Measurements from ENCODE around the gene TNFRSF8. TPM values are rescaled to one million over a fixed set of nuclear protein-coding genes. Genes with fewer than 3 reads are reported as not detected.
A peak's percentile ranks its signal among the peaks of the same experiment; 100 is the strongest.

Gene TNFRSF8
- not detected in 2 replicates for total RNA-seq

- Histone ChIP-seq H3K27me3 (ENCODE audit: control insufficient read depth, insufficient read depth, low read length) (peaks cover 23% of the 10 kb centered on the region), H3K36me3 (ENCODE audit: control insufficient read depth, insufficient read depth, low read length) (no peaks in the 10 kb centered on the region), H3K4me3 (ENCODE audit: low read depth, low read length) (no peak within 1 kb of the TSS)
- DNase-seq (ENCODE audit: low read depth), result peak; percentile 13
- no peak for TF ChIP-seq CTCF (IDR thresholded peaks at IDR 0.05; ENCODE audit: insufficient read depth, low read length, severe bottlenecking)
- no peak for FAIRE-seq
Measured at GRCh38 chr1:12063141-12064072, at the start of gene TNFRSF8. TSS of gene TNFRSF8 (plus strand) at chr1:12063303. CDS start at chr1:12063599, 296 bp downstream.

- H3K36me3 ChIP-seq (ENCODE audit: control insufficient read depth, insufficient read depth, low read length), result peaks cover 27% of the 10 kb centered on the region
- DNase-seq (ENCODE audit: low read depth) (peak; percentile 86), FAIRE-seq (peak; percentile 64)
- H3K27me3 ChIP-seq (ENCODE audit: control insufficient read depth, insufficient read depth, low read length), result no peaks in the 10 kb centered on the region
- no peak overlapping the region for H3K4me3 ChIP-seq (ENCODE audit: low read depth, low read length)
- TF ChIP-seq CTCF (IDR thresholded peaks at IDR 0.05; ENCODE audit: insufficient read depth, low read length, severe bottlenecking), result peak; percentile 7
Measured at GRCh38 chr1:12014141-12014991, 48.7 kb upstream of the TNFRSF8 start.

GRCh38 chr1:12015001-12015491, 48.1 kb upstream of the TNFRSF8 start:
- no peak for TF ChIP-seq CTCF (IDR thresholded peaks at IDR 0.05; ENCODE audit: insufficient read depth, low read length, severe bottlenecking)
- peak; percentile 80 for DNase-seq (ENCODE audit: low read depth)
- no peaks in the 10 kb centered on the region for H3K27me3 ChIP-seq (ENCODE audit: control insufficient read depth, insufficient read depth, low read length)
- H3K4me3 ChIP-seq (ENCODE audit: low read depth, low read length), result no peak overlapping the region
- no peak for FAIRE-seq
- peaks cover 23% of the 10 kb centered on the region for H3K36me3 ChIP-seq (ENCODE audit: control insufficient read depth, insufficient read depth, low read length)

GRCh38 chr1:12015499-12015898, 47.6 kb upstream of the TNFRSF8 start:
- H3K4me3 ChIP-seq (ENCODE audit: low read depth, low read length), result no peak overlapping the region
- H3K27me3 ChIP-seq (ENCODE audit: control insufficient read depth, insufficient read depth, low read length), result no peaks in the 10 kb centered on the region
- TF ChIP-seq CTCF (IDR thresholded peaks at IDR 0.05; ENCODE audit: insufficient read depth, low read length, severe bottlenecking), result no peak
- no peak for DNase-seq (ENCODE audit: low read depth)
- peaks cover 20% of the 10 kb centered on the region for H3K36me3 ChIP-seq (ENCODE audit: control insufficient read depth, insufficient read depth, low read length)
- no peak for FAIRE-seq

GRCh38 chr1:12016182-12016581, 46.9 kb upstream of the TNFRSF8 start:
- no peak for DNase-seq (ENCODE audit: low read depth)
- TF ChIP-seq CTCF (IDR thresholded peaks at IDR 0.05; ENCODE audit: insufficient read depth, low read length, severe bottlenecking), result no peak
- no peaks in the 10 kb centered on the region for H3K27me3 ChIP-seq (ENCODE audit: control insufficient read depth, insufficient read depth, low read length)
- no peak overlapping the region for H3K4me3 ChIP-seq (ENCODE audit: low read depth, low read length)
- FAIRE-seq, result no peak
- H3K36me3 ChIP-seq (ENCODE audit: control insufficient read depth, insufficient read depth, low read length), result peaks cover 13% of the 10 kb centered on the region
